Suprapubic skin (tissue), 4 donors: Measurements from ENCODE around the gene YY1. TPM values are rescaled to one million over a fixed set of nuclear protein-coding genes. Genes with fewer than 3 reads are reported as not detected.

ENCODE experiments used
- DNase-seq, 2 donors: peaks; one replicate each; pipeline ENCODE4 v3.0.0-alpha.2; 2019; ENCODE audit warnings: low spot score in 2 of 2
- H3K27ac ChIP-seq: fragments of 200-600 bp; sonication (generic); one replicate; pipeline ENCODE4 v1.5.1; 2019
- H3K27me3 ChIP-seq: fragments of 200-600 bp; sonication (generic); one replicate; pipeline ENCODE4 v1.5.1; 2019
- H3K36me3 ChIP-seq: fragments of 200-600 bp; sonication (generic); one replicate; pipeline ENCODE4 v1.5.1; 2019
- H3K4me1 ChIP-seq: fragments of 200-600 bp; sonication (generic); one replicate; pipeline ENCODE4 v1.5.1; 2019
- H3K4me3 ChIP-seq: fragments of 200-600 bp; sonication (generic); one replicate; pipeline ENCODE4 v1.5.1; 2019; ENCODE audit warnings: mild to moderate bottlenecking
- H3K9me3 ChIP-seq: fragments of 200-600 bp; sonication (generic); one replicate; pipeline ENCODE4 v1.5.1; 2019
- CTCF ChIP-seq, 2 donors: fragments of 200-600 bp in 1 of 2; fragments of 450-650 bp in 1 of 2; sonication (generic) in 1 of 2; IDR thresholded peaks; one replicate each; pipeline ENCODE4 v1.5.1; 2016 to 2019; ENCODE audit warnings: antibody characterized with exemption in 2 of 2, mild to moderate bottlenecking in 1 of 2, moderate library complexity in 1 of 2
- EP300 ChIP-seq: sonication (generic); formaldehyde crosslinking; IDR thresholded peaks from one replicate; pipeline ENCODE4 v1.6.1; 2017; ENCODE audit warnings: antibody characterized with exemption
- POLR2A ChIP-seq, 2 donors: fragments of 450-650 bp; IDR thresholded peaks; one replicate each; pipeline ENCODE4 v1.6.1; 2017; ENCODE audit warnings: antibody characterized with exemption in 2 of 2, mild to moderate bottlenecking in 2 of 2, moderate library complexity in 2 of 2
- POLR2AphosphoS5 ChIP-seq, 3 donors: sonication (generic); formaldehyde crosslinking; IDR thresholded peaks; one replicate each; pipeline ENCODE4 v1.6.1; 2017; ENCODE audit warnings: antibody characterized with exemption in 3 of 3
- WGBS: methylation state at CpG from one replicate; pipeline ENCODE4 v1.1.5; 2018; 5-methylcytosine and 5-hydroxymethylcytosine counted together
- total RNA-seq, 4 donors: library from RNA; depleted of rRNA; stranded (reverse); fragments of >200 nt; gene quantifications; one replicate each; pipeline ENCODE4 v1.1.0, GENCODE V29; 2016

The YY1 gene
- total RNA-seq, 4 donors from 2014 or later, result 42.1 to 56.3 (median 48.9) TPM

- DNase-seq, result no peak
- H3K36me3 ChIP-seq, result no peaks in the 10 kb centered on the region
- TF ChIP-seq POLR2AphosphoS5 (IDR thresholded peaks at IDR 0.05) (no peak), CTCF (IDR thresholded peaks at IDR 0.05) (no peak), POLR2A (IDR thresholded peaks at IDR 0.05) (no peak), EP300 (no peak)
- no peak overlapping the region for H3K27ac ChIP-seq
- H3K4me1 ChIP-seq, result no peaks in the 10 kb centered on the region
- H3K9me3 ChIP-seq, result no peaks in the 10 kb centered on the region
- WGBS, result 97% methylated on average over 13 of the region's 32 CpGs
- H3K4me3 ChIP-seq, result no peak overlapping the region
- no peaks in the 10 kb centered on the region for H3K27me3 ChIP-seq
Observed at GRCh38 chr14:100328495-100329163, 89.7 kb downstream of the YY1 start.

- peaks cover under 1% of the 10 kb centered on the region for H3K36me3 ChIP-seq
- 93% methylated on average over 5 of the region's 36 CpGs for WGBS
- H3K27ac ChIP-seq, result no peak overlapping the region
- TF ChIP-seq CTCF (IDR thresholded peaks at IDR 0.05) (no peak), POLR2A (IDR thresholded peaks at IDR 0.05) (no peak), EP300 (no peak), POLR2AphosphoS5 (IDR thresholded peaks at IDR 0.05) (no peak)
- H3K4me1 ChIP-seq, result no peaks in the 10 kb centered on the region
- no peaks in the 10 kb centered on the region for H3K27me3 ChIP-seq
- H3K9me3 ChIP-seq, result no peaks in the 10 kb centered on the region
- no peak for DNase-seq
- H3K4me3 ChIP-seq, result no peak overlapping the region
Observed at GRCh38 chr14:100329233-100330006, 90.5 kb downstream of the YY1 start.

GRCh38 chr14:100330007-100330344 is 91.0 kb downstream of the YY1 start:
- Histone ChIP-seq H3K4me1 (no peaks in the 10 kb centered on the region), H3K27ac (no peak overlapping the region), H3K9me3 (no peaks in the 10 kb centered on the region), H3K36me3 (peaks cover 6% of the 10 kb centered on the region), H3K27me3 (no peaks in the 10 kb centered on the region), H3K4me3 (no peak overlapping the region)
- TF ChIP-seq POLR2A (IDR thresholded peaks at IDR 0.05), result no peak
- TF ChIP-seq POLR2AphosphoS5 (IDR thresholded peaks at IDR 0.05), result no peak
- no peak for TF ChIP-seq CTCF (IDR thresholded peaks at IDR 0.05)
- TF ChIP-seq EP300, result no peak
- WGBS, result no CpG with 5 or more reads among the region's 11 CpGs
- no peak for DNase-seq

- Histone ChIP-seq H3K4me1 (no peaks in the 10 kb centered on the region), H3K4me3 (no peak overlapping the region), H3K27ac (no peak overlapping the region), H3K9me3 (no peaks in the 10 kb centered on the region), H3K27me3 (no peaks in the 10 kb centered on the region), H3K36me3 (peaks cover 9% of the 10 kb centered on the region)
- DNase-seq, result no peak
- WGBS, result 100% methylated on average over 5 of the region's 13 CpGs
- no peak for TF ChIP-seq POLR2AphosphoS5 (IDR thresholded peaks at IDR 0.05)
- TF ChIP-seq POLR2A (IDR thresholded peaks at IDR 0.05), result no peak
- no peak for TF ChIP-seq CTCF (IDR thresholded peaks at IDR 0.05)
- TF ChIP-seq EP300, result no peak
Observed at GRCh38 chr14:100330388-100330931, 91.5 kb downstream of the YY1 start.

GRCh38 chr14:100332071-100332639 is 93.2 kb downstream of the YY1 start:
- Histone ChIP-seq H3K36me3 (peaks cover 20% of the 10 kb centered on the region), H3K4me3 (no peak overlapping the region), H3K27ac (no peak overlapping the region), H3K4me1 (no peaks in the 10 kb centered on the region), H3K9me3 (no peaks in the 10 kb centered on the region), H3K27me3 (no peaks in the 10 kb centered on the region)
- WGBS, result 75% methylated on average over 6 of the region's 11 CpGs
- DNase-seq, result no peak
- TF ChIP-seq EP300 (no peak), POLR2A (IDR thresholded peaks at IDR 0.05) (no peak), POLR2AphosphoS5 (IDR thresholded peaks at IDR 0.05) (no peak), CTCF (IDR thresholded peaks at IDR 0.05) (no peak)
